ENCODE measurements around the gene STX2. TPM values are rescaled to one million over a fixed set of nuclear protein-coding genes. Genes with fewer than 3 reads are reported as not detected.
"Not testable (repeated sequence)": the region's sequence is repeated elsewhere in the genome, so short reads cannot be mapped to it uniquely, and the experiment has no call there.

Gene STX2
- total RNA-seq, 2 experiments from 2014 or later = 10.8 to 13.6 TPM

- Mint-ChIP-seq H3K9me3 (no peaks in the 10 kb centered on the region), H3K4me3 (no peak overlapping the region), H3K27ac (no peak overlapping the region), H3K36me3 (ENCODE audit: low read depth) (no peaks in the 10 kb centered on the region), H3K4me1 (ENCODE audit: low read depth) (no peaks in the 10 kb centered on the region), H3K27me3 (ENCODE audit: low read depth) (peaks cover 2% of the 10 kb centered on the region)
- DNase-seq = no peak
- intact Hi-C loops (cut with micrococcal nuclease) = no loop called here
- CTCF ChIA-PET = interaction anchor here (1.7 kb wide), 1 partner anchor 59 kb away, joined by 6 read pairs; no protein-coding TSS in a partner anchor
Measured at GRCh38 chr12:130766470-130766869, 72.6 kb downstream of the STX2 start.

- CTCF ChIA-PET = interaction anchor here (1.0 kb wide), 1 partner anchor 54 kb away, joined by 4 read pairs; no protein-coding TSS in a partner anchor
- peaks cover 8% of the 10 kb centered on the region for H3K27me3 Mint-ChIP-seq (ENCODE audit: low read depth)
- H3K4me3 Mint-ChIP-seq = no peak overlapping the region
- H3K36me3 Mint-ChIP-seq (ENCODE audit: low read depth) = no peaks in the 10 kb centered on the region
- intact Hi-C loops (cut with micrococcal nuclease) = no loop called here
- H3K4me1 Mint-ChIP-seq (ENCODE audit: low read depth) = no peaks in the 10 kb centered on the region
- peak; percentile 35 for DNase-seq
- no peak overlapping the region for H3K27ac Mint-ChIP-seq
- no peaks in the 10 kb centered on the region for H3K9me3 Mint-ChIP-seq
Measured at GRCh38 chr12:130765186-130765659, 73.8 kb downstream of the STX2 start.

- DNase-seq = peak; percentile 71
- Mint-ChIP-seq H3K27ac (no peak overlapping the region), H3K4me3 (no peak overlapping the region), H3K9me3 (no peaks in the 10 kb centered on the region), H3K4me1 (ENCODE audit: low read depth) (no peaks in the 10 kb centered on the region), H3K27me3 (ENCODE audit: low read depth) (peaks cover 8% of the 10 kb centered on the region), H3K36me3 (ENCODE audit: low read depth) (no peaks in the 10 kb centered on the region)
- CTCF ChIA-PET = no interaction called here
- intact Hi-C loops (cut with micrococcal nuclease) = loop anchor here (5.0 kb wide), 2 partner anchors 108 to 368 kb away; partner anchors contain the start of gene RAN
Measured at GRCh38 chr12:130764475-130765185, 74.4 kb downstream of the STX2 start.

- CTCF ChIA-PET = interaction anchor here (1.2 kb wide), 1 partner anchor 54 kb away, joined by 4 read pairs; no protein-coding TSS in a partner anchor
- intact Hi-C loops (cut with micrococcal nuclease) = loop anchor here (5.0 kb wide), 2 partner anchors 108 to 368 kb away; partner anchors contain the start of gene RAN
Measured at GRCh38 chr12:130764073-130764472, 75.0 kb downstream of the STX2 start.

GRCh38 chr12:130762319-130762675 lies 76.8 kb downstream of the STX2 start:
- peaks cover 8% of the 10 kb centered on the region for H3K27me3 Mint-ChIP-seq (ENCODE audit: low read depth)
- H3K36me3 Mint-ChIP-seq (ENCODE audit: low read depth) = no peaks in the 10 kb centered on the region
- no peak for DNase-seq
- CTCF ChIA-PET = interaction anchor here (0.6 kb wide), 1 partner anchor 65 kb away, joined by 4 read pairs; no protein-coding TSS in a partner anchor
- intact Hi-C loops (cut with micrococcal nuclease) = loop anchor here (5.0 kb wide), 2 partner anchors 110 to 370 kb away; partner anchors contain the start of gene RAN
- H3K9me3 Mint-ChIP-seq = no peaks in the 10 kb centered on the region
- H3K4me1 Mint-ChIP-seq (ENCODE audit: low read depth) = no peaks in the 10 kb centered on the region
- H3K27ac Mint-ChIP-seq = no peak overlapping the region
- peak overlapping the region; percentile 58 for H3K4me3 Mint-ChIP-seq

More at GRCh38 chr12:130764073-130764472, 75.0 kb downstream of the STX2 start:
- H3K36me3 Mint-ChIP-seq (ENCODE audit: low read depth) = no peaks in the 10 kb centered on the region
- no peaks in the 10 kb centered on the region for H3K9me3 Mint-ChIP-seq
- H3K27me3 Mint-ChIP-seq (ENCODE audit: low read depth) = peaks cover 8% of the 10 kb centered on the region
- H3K27ac Mint-ChIP-seq = no peak overlapping the region
- peak; percentile 21 for DNase-seq
- no peak overlapping the region for H3K4me3 Mint-ChIP-seq
- H3K4me1 Mint-ChIP-seq (ENCODE audit: low read depth) = no peaks in the 10 kb centered on the region

- Mint-ChIP-seq H3K27ac (no peak overlapping the region), H3K36me3 (ENCODE audit: low read depth) (no peaks in the 10 kb centered on the region), H3K4me3 (peak overlapping the region; percentile 58), H3K4me1 (ENCODE audit: low read depth) (no peaks in the 10 kb centered on the region), H3K9me3 (no peaks in the 10 kb centered on the region), H3K27me3 (ENCODE audit: low read depth) (peaks cover 8% of the 10 kb centered on the region)
- intact Hi-C loops (cut with micrococcal nuclease) = loop anchor here (1.0 to 5.0 kb wide), 3 partner anchors 57 to 371 kb away; partner anchors contain the start of gene RAN
- CTCF ChIA-PET = interaction anchor here (0.6 to 1.7 kb wide), 2 partner anchors 55 to 65 kb away, joined by 4 to 6 read pairs; no protein-coding TSS in a partner anchor
- peak; percentile 79 for DNase-seq
Measured at GRCh38 chr12:130761537-130762318, 77.3 kb downstream of the STX2 start.

GRCh38 chr12:130754234-130754901 lies 84.7 kb downstream of the STX2 start:
- intact Hi-C loops (cut with micrococcal nuclease) = no loop called here
- H3K9me3 Mint-ChIP-seq = peaks cover 9% of the 10 kb centered on the region
- CTCF ChIA-PET = no interaction called here
- H3K4me1 Mint-ChIP-seq (ENCODE audit: low read depth) = peaks cover 7% of the 10 kb centered on the region
- H3K4me3 Mint-ChIP-seq = no peak overlapping the region
- H3K27me3 Mint-ChIP-seq (ENCODE audit: low read depth) = no peaks in the 10 kb centered on the region
- DNase-seq = no peak
- peak overlapping the region; percentile 89 for H3K27ac Mint-ChIP-seq
- H3K36me3 Mint-ChIP-seq (ENCODE audit: low read depth) = peaks cover 5% of the 10 kb centered on the region

- intact Hi-C loops (cut with micrococcal nuclease) = no loop called here
- Mint-ChIP-seq H3K9me3 (peaks cover 9% of the 10 kb centered on the region), H3K4me3 (no peak overlapping the region), H3K27me3 (ENCODE audit: low read depth) (peaks cover 5% of the 10 kb centered on the region), H3K36me3 (ENCODE audit: low read depth) (peaks cover 5% of the 10 kb centered on the region), H3K27ac (no peak overlapping the region), H3K4me1 (ENCODE audit: low read depth) (peaks cover 12% of the 10 kb centered on the region)
- CTCF ChIA-PET = interaction anchor here (1.3 kb wide), 1 partner anchor 726 kb away, joined by 3 read pairs; no protein-coding TSS in a partner anchor
- no peak for DNase-seq
Measured at GRCh38 chr12:130752692-130753230, 86.3 kb downstream of the STX2 start.

- DNase-seq; H3K4me3 Mint-ChIP-seq; H3K27ac Mint-ChIP-seq; H3K36me3 Mint-ChIP-seq (ENCODE audit: low read depth); intact Hi-C loops (cut with micrococcal nuclease); H3K9me3 Mint-ChIP-seq; H3K27me3 Mint-ChIP-seq (ENCODE audit: low read depth): not testable (repeated sequence)
- CTCF ChIA-PET = interaction anchor here (0.6 to 1.3 kb wide), 2 partner anchors 71 to 725 kb away, joined by 3 read pairs; no protein-coding TSS in a partner anchor
- peaks cover 13% of the 10 kb centered on the region for H3K4me1 Mint-ChIP-seq (ENCODE audit: low read depth)
Measured at GRCh38 chr12:130752037-130752436, 87.0 kb downstream of the STX2 start.

GRCh38 chr12:130748786-130749185 lies 90.3 kb downstream of the STX2 start:
- intact Hi-C loops (cut with micrococcal nuclease) = loop anchor here (1.0 to 2.0 kb wide), 3 partner anchors 408 to 701 kb away; no protein-coding TSS in a partner anchor

More at GRCh38 chr12:130748786-130749185, 90.3 kb downstream of the STX2 start:
- CTCF ChIA-PET = interaction anchor here (0.6 to 1.4 kb wide), 10 partner anchors 8 to 307 kb away, joined by 3 to 6 read pairs (median 3); no protein-coding TSS in a partner anchor
- H3K4me1 Mint-ChIP-seq (ENCODE audit: low read depth) = peaks cover 6% of the 10 kb centered on the region
- H3K27me3 Mint-ChIP-seq (ENCODE audit: low read depth) = peaks cover 7% of the 10 kb centered on the region
- no peak overlapping the region for H3K27ac Mint-ChIP-seq
- H3K36me3 Mint-ChIP-seq (ENCODE audit: low read depth) = no peaks in the 10 kb centered on the region
- H3K4me3 Mint-ChIP-seq = no peak overlapping the region
- H3K9me3 Mint-ChIP-seq = peaks cover 3% of the 10 kb centered on the region
- DNase-seq = no peak
